Tibial artery (tissue), 4 donors: ENCODE results near the gene ANKRD16.

Source experiments
- DNase-seq, 2 donors: peaks; one replicate each; pipeline ENCODE4 v3.0.0-alpha.2; 2019
- H3K27ac ChIP-seq, 2 donors: fragments of 200-600 bp; sonication (generic) in 1 of 2; 1 replicate in 1 of 2; 2 replicates in 1 of 2; pipeline ENCODE4 v1.5.1; 2018 to 2019; ENCODE audit warnings: mild to moderate bottlenecking in 1 of 2
- H3K27me3 ChIP-seq, 2 donors: fragments of 200-600 bp; sonication (generic) in 1 of 2; one replicate each; pipeline versions ENCODE4 v1.5.1 to v1.6.0; 2016 to 2019
- H3K36me3 ChIP-seq, 3 donors: fragments of 200-600 bp; sonication (generic) in 2 of 3; one replicate each; pipeline ENCODE4 v1.5.1; 2016 to 2019; ENCODE audit warnings: mild to moderate bottlenecking in 2 of 3
- H3K4me1 ChIP-seq, 4 donors: fragments of 200-600 bp; sonication (generic) in 2 of 4; 1 replicate in 3 of 4; 2 replicates in 1 of 4; pipeline ENCODE4 v1.5.1; 2016 to 2019
- H3K4me3 ChIP-seq, 2 donors: fragments of 200-600 bp; sonication (generic) in 1 of 2; 1 replicate in 1 of 2; 2 replicates in 1 of 2; pipeline ENCODE4 v1.5.1; 2018 to 2019; ENCODE audit warnings: mild to moderate bottlenecking in 2 of 2
- H3K9me3 ChIP-seq, 3 donors: fragments of 200-600 bp; sonication (generic) in 1 of 3; one replicate each; pipeline ENCODE4 v1.5.1; 2016 to 2019
- intact Hi-C: fragments of 100-400 bp; cut with DNase I; formaldehyde crosslinking; loops from one replicate; pipeline ENCODE4 v1.15.0; 2023; ENCODE audit warnings: low total_unique reads
- TF ChIP-seq, protein P1 (sequence below), 2 experiments: fragments of 200-600 bp in 1 of 2; fragments of 450-650 bp in 1 of 2; IDR thresholded peaks; one replicate each; pipeline ENCODE4 v1.5.1; 2017 to 2019; ENCODE audit warnings: antibody characterized with exemption in 2 of 2, mild to moderate bottlenecking in 1 of 2, moderate library complexity in 1 of 2

Gene ANKRD16

DNA sequence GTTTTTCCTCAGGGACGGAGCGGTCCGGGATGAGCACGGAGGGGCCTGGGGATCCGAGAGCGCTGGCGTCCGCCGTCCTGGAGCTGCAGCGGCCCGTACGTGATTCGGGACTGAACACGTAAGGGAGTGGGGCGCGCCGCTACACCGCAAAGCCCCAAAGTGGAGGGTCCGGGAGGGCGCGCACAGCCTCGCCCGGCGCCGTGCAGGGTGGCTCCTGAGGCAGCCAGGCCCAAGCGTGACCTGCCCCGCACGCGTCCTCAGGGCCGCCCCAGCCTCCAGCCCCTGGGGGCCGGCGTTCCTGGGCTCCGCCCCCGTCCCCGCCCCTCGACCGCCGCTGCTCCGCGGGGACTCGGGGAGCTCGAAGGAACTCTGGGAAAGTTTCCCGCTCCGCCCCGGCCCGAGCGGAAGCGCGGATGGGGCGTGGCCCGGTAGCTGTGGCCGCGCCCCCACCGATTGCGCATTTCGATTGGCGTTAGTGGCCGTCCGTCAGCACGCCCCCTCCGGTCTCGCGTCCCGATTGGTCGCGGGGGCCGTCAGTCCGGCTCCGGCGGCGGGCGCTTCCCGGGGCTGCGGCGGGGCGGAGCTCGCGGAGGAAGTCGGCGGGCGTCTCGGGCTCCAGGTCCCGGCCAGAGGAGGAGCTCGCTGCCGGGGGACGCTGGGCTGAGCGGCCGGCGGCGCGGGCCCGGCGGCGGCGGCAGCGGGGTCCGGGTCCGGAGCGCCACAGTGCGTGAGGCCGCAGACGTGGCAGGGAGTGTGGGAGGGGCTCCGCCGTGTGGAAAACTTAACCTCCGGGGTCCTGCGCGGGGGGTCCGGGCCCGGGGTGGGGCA, at the start of gene ANKRD16, which contains the start of gene FBH1:
Gene ANKRD16, minus strand, starts transcription at position 270 of the 828 bp plus-strand sequence. CDS start 539 bp downstream, outside the sequence.
Gene FBH1, plus strand, starts transcription at position 620 of the 828 bp plus-strand sequence. Its CDS starts 103 bp downstream, at position 723.
- TF ChIP-seq, protein P1, sequence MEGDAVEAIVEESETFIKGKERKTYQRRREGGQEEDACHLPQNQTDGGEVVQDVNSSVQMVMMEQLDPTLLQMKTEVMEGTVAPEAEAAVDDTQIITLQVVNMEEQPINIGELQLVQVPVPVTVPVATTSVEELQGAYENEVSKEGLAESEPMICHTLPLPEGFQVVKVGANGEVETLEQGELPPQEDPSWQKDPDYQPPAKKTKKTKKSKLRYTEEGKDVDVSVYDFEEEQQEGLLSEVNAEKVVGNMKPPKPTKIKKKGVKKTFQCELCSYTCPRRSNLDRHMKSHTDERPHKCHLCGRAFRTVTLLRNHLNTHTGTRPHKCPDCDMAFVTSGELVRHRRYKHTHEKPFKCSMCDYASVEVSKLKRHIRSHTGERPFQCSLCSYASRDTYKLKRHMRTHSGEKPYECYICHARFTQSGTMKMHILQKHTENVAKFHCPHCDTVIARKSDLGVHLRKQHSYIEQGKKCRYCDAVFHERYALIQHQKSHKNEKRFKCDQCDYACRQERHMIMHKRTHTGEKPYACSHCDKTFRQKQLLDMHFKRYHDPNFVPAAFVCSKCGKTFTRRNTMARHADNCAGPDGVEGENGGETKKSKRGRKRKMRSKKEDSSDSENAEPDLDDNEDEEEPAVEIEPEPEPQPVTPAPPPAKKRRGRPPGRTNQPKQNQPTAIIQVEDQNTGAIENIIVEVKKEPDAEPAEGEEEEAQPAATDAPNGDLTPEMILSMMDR (IDR thresholded peaks at IDR 0.05) = no peak
- peaks cover 0 to 43% (median 30%) of the 10 kb centered on the region in 4 donors for H3K4me1 ChIP-seq
- peak within 1 kb of the TSS; percentile 82 to 85 for H3K27ac ChIP-seq
- peaks cover 3 to 30% (median 20%) of the 10 kb centered on the region in 3 donors for H3K36me3 ChIP-seq
- H3K27me3 ChIP-seq = no peaks in the 10 kb centered on the region
- peak within 1 kb of the TSS; percentile 79 to 98 for H3K4me3 ChIP-seq
- intact Hi-C loops = loop anchor here (1.0 kb wide), 1 partner anchor 77 kb away; the partner anchor contains the start of gene GDI2
- peak; percentile 96 to 99 for DNase-seq
- H3K9me3 ChIP-seq = no peaks in the 10 kb centered on the region

DNA sequence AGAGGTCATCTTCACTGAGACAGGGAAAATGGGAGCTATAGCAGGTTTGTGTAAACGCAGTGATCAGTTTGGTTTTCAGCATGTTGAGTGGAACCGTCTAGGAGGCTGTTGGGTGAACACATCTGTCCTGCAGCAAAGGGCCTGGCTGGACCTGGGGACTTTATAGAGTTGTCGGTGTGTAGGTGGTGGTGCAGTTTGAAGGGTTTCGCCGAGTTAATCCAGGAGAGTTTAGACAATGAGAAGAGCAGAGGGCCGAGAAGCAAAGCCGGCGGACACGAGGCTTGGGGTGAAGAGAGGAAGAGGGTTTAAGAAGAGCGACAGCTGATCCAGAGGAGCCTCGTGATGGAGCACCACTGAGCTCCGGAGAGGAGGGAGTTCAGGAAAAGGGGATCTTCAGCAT, 48.6 kb upstream of the ANKRD16 start:
- TF ChIP-seq, protein P1 (IDR thresholded peaks at IDR 0.05) = no peak
- Histone ChIP-seq H3K4me3 (no peak overlapping the region), H3K27me3 (no peaks in the 10 kb centered on the region), H3K4me1 (peaks cover 0 to 19% (median 5%) of the 10 kb centered on the region in 4 donors), H3K9me3 (no peaks in the 10 kb centered on the region), H3K36me3 (peaks cover 39 to 53% (median 43%) of the 10 kb centered on the region in 3 donors), H3K27ac (no peak overlapping the region)
- no peak for DNase-seq
- intact Hi-C loops = no loop called here

DNA sequence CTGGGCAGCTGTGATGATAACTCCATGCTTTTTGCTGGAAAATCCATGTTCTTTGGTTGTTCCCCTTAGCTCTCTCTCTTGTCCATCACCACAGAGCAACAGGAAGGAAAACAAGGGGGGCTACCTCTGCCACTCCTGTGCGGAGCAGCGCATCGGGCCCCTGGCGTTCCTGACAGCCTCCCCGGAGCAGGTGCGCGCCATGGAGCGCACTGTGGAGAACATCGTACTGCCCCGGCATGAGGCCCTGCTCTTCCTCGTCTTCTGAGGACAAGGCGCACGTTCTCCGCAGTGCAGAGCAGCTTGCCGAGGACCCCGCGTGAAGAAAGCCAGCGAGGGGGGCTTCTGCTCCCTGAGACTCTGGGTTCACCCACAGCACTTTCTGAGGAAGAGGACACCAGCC, 47.3 kb upstream of the ANKRD16 start:
- Histone ChIP-seq H3K4me3 (no peak overlapping the region), H3K9me3 (no peaks in the 10 kb centered on the region), H3K4me1 (peaks cover 0 to 6% (median 2%) of the 10 kb centered on the region in 4 donors), H3K36me3 (peaks cover 48 to 66% (median 54%) of the 10 kb centered on the region in 3 donors), H3K27me3 (no peaks in the 10 kb centered on the region), H3K27ac (no peak overlapping the region)
- no peak for DNase-seq
- TF ChIP-seq, protein P1 (IDR thresholded peaks at IDR 0.05) = no peak
- intact Hi-C loops = no loop called here

DNA sequence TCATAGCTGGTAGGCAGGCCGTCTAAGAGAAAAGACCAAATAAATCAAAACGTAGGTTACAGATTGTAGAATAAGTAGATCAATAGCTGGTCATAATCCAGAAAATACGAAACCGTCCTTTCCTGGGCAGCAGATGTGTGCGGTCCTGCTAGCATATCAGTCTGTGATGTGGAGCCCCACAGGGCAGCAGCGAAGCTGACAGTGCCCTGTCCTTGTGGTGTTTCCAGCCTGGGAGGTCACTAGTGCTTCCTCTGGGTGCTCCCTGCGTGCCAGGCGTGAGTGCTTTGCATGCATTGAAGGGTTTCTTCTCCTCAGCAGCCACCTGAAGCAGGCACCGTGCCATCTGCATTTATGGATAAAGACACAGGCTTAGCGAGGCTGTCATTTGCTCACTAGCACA, 45.9 kb upstream of the ANKRD16 start:
- no peaks in the 10 kb centered on the region for H3K9me3 ChIP-seq
- no peak overlapping the region for H3K4me3 ChIP-seq
- H3K27ac ChIP-seq = no peak overlapping the region
- peaks cover 52 to 78% (median 66%) of the 10 kb centered on the region in 3 donors for H3K36me3 ChIP-seq
- no peaks in the 10 kb centered on the region for H3K4me1 ChIP-seq
- intact Hi-C loops = no loop called here
- DNase-seq = no peak
- H3K27me3 ChIP-seq = no peaks in the 10 kb centered on the region
- TF ChIP-seq, protein P1 (IDR thresholded peaks at IDR 0.05) = no peak

DNA sequence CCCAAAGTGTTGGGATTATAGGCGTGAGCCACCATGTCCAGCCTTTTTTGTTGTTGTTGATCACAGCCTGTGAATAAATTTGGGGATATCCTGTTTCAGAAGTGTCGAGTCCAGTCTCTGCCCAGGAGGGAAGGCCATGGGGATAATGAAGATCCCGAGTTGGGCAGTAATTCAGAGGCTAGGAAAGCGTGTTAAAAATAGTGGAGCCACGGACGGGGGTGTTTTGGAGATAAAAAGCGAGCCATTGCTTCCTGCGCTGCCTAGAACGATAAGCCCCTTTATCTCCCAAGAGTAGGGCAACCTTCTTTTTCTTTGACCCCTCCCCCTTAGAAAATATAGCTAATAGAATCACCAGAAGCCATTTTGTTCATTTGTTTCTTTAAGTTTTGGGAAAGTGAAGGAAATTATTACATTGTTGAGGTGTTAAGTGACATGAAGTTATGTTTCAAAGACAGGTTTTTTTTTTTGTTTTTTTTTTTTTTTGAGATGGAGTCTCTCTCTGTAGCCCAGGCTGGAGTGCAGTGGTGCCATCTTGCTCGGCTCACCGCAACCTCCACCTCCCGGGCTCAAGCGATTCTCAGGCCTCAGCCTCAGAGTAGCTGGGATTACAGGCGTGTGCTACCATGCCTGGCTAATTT, 44.3 kb upstream of the ANKRD16 start:
- H3K36me3 ChIP-seq = peaks cover 66 to 93% (median 82%) of the 10 kb centered on the region in 3 donors
- H3K4me1 ChIP-seq = no peaks in the 10 kb centered on the region
- no peak overlapping the region for H3K27ac ChIP-seq
- no peak overlapping the region for H3K4me3 ChIP-seq
- H3K9me3 ChIP-seq = no peaks in the 10 kb centered on the region
- intact Hi-C loops = no loop called here
- TF ChIP-seq, protein P1 (IDR thresholded peaks at IDR 0.05) = no peak
- H3K27me3 ChIP-seq = no peaks in the 10 kb centered on the region
- DNase-seq = no peak
